T1000 (cell line): ENCODE results near the gene GSTT2B.
"Not testable (repeated sequence)": the region's sequence is repeated elsewhere in the genome, so short reads cannot be mapped to it uniquely, and the experiment has no call there.

Experiments used
- DNase-seq: peaks from one replicate; lab custom pipeline; 2025; ENCODE audit warnings: mixed read lengths; lab: John Stamatoyannopoulos, UW

The GSTT2B gene

DNA sequence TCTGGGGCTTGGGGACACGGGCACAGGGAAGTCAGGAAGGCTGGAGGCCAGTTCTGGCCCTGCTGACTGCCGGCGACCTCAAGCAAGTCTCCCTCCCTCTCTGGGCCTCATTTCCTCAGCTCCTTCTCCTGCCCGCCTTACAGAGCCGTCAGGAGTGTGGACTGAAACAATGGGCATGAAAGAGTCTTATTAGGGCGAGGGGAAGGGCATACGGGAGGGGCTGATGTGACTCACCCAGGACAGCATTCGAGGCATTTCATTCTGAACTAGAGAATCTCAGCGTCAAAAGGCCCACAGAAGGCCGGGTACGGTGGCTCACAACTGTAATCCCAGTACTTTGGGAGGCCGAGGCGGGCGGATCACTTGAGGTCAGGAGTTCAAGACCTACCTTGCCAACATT lies 20.8 kb downstream of the GSTT2B start:
- DNase-seq = not testable (repeated sequence)

DNA sequence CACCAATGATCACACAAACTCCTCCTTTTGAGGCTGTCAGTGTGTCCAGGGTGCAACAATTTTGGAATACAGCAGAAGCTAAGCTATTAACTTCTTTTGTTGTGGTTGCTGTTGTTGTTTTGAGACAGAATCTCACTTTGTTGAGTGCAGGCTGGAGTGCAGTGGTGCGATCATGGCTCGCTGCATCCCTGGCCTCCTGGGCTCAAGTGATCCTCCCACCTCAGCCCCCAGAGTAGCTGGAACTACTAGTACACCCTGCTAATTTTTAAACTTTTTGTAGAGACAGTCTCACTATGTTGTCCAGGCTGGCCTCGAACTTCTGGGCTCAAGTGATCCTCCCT lies 22.0 kb downstream of the GSTT2B start:
- DNase-seq = no peak

DNA sequence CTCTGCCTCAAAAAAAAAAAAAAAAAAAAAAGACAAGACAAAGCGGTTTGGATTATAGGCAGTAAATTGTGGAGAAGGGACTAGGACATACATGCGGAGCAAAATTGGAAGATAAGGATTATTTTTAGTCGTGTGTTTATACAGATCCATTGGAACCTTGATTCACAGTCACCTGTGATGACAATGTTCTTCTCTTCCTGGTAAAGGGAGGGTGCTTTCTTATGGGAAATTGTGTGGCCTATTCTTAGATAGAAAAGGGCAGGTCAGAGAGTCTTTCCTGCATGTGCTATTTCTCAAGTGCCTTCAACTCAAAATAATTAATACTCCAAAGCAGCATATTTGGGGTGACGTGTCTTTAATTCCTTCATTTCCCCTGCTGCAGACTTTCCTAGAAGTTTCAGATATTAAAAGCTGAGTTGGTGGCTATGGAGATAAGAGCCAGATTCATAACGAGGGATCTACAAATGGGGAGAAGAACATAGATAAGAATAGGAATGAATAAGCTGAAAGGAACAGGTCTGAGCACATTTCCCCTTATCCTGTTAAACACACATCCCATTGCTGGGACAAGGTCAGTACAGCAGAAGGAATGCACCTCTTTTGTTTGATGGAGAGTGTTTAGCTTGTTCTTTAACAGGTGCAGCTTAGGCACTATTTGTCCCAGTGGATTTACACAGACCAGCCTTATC lies 22.5 kb downstream of the GSTT2B start:
- no peak for DNase-seq

DNA sequence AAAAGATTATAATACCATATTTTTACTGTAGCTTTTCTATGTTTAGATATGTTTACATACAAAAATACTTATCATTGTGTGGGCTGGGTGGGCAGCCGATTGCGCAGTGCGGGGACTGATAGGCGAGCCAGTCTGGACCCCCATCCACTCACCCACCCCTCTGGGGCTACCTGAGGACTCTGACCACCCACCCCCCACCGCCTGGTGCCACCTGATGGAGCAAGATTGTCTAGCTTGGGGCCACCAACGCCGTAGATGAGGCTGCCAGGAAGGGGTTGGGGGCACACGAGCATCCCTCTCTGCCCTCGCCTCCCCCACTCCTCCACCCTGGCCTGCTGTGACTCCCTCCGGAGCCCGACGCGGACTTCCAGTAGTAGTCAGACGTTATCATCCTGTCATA lies 34.4 kb downstream of the GSTT2B start:
- no peak for DNase-seq

DNA sequence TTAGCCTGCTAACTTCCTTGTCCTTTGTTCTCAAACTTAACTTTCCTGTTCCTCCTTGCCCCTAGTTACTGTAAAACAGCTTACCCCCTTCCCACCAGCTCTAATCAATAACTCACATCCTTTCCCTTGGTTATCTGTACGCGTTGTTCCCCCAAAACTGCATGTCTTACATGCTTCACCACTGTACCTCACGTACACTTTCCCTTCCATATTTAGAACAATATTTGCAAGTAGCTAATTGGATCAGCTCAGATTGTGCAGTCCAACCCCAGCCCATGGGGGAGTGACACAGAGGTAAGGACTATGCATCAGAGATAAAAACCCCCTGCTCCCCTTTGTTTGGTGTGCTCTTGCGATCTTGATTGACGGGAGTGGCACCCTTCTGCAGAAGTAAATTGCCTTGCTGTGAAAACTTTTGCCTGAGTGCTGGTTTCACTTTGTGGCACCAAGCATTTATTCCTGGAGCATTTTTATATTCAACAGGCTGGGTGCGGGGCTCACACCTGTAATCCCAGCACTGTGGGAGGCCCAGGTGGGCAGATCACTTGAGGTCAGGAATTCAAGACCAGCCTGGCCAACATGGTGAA lies 35.9 kb downstream of the GSTT2B start:
- no peak for DNase-seq

DNA sequence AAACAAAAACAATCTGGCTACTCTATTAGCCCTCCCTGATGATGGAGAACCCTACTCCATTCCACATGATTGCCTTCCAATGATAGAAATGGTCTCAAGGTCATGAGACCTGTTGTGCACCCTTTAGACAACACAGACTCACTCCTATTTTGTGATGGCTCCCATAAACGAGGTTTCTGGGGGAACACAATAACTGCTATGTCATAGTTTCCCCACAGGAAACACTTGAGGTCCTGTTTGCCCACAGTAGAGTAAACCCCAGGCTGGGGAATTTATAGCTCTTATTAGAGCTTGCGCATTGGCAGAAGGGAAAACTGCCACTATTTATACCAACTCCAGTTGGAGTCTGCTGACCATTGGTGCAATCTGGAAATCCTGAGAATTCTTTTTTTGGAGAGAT lies 38.1 kb downstream of the GSTT2B start:
- no peak for DNase-seq

DNA sequence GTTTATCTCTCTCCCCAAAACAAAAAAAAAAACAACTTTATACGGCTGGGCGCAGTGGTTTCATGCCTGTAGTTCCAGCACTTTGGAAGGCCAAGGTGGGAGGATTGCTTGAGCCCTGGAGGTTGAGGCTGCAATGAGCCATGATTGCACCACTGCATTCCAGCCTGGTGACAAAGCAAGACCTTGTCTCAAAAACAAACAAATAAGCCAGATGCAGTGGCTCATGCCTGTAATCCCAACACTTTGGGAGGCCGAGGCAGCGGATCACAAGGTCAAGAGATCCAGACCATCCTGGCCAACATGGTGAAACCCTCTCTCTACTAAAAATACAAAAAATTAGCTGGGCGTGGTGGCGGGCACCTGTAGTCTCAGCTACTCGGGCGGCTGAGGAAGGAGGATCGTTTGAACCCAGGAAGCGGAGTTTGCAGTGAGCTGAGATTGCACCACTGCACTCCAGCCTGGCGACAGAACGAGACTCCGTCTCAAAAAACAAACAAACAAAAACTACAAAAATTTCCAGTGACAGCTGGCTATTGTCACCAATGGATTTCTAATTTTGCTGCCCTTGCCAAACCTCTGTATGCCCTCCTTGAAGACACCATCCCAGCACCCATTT lies 39.3 kb downstream of the GSTT2B start:
- not testable (repeated sequence) for DNase-seq

DNA sequence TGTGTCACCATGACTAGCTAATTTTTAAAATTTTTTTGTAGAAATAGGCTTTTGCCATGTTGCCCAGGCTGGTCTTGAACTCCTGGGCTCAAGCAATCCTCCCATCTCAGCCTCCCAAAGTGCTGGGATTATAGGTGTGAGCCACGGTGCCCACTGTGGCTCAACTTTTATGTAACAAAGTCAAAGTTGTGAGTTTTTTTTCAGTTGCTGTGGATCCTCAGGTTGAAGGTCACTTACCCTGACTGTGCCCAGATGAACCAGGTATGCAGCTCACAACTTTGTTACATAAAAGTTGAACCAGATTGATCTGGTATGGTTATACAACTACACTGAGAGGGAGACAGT lies 40.8 kb downstream of the GSTT2B start:
- not testable (repeated sequence) for DNase-seq

DNA sequence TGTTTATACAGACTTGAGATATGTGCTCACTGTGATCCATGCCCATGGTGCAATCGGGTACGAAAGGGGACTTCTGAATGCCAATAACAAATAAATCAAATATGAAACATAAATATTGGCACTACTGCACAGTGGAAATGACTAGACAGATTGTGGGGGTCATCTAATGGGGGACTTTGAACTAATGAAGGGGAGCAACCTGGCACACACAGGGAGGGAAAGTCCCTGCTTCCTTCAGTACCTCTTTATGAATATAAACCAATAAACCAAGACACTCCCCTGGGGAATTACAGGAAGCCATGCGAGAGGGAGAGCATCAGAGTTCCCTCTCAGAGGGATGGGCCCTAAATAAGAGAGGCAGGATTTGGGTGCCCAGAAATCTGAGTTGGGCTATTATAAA lies 45.7 kb downstream of the GSTT2B start:
- DNase-seq = no peak

DNA sequence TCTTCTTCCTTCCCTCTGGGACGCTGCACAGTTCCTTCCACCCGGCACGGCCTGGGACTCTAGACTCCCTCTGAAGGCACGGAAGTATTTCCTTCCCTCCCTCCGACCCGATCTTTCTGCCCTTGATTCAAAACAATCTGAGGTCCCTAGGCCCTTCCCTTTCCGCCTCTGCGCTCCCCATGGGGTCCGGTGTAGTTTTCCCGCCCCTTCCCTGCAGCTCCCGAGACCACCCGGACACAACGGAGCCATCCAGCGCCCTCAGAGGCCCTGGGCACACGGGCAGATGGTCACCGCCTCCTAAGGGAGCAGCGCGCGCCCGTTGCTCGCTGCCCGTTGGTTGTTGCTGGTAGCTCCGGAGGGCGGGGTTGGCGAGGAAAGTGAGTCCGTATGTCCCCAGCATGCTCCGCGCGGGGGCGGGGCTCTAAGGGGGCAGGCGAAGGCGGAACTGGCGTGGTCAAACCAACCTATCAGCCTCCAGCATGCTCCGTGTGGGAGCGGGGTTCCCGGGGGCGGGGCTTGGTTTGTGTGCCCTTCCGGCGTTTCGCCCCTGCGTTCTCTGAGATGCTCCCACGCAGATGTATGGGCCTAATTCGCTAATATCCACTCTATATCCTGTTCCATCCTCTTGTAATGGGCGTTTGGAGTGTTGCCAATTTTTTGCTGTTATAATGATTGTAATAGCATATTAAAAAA lies 47.2 kb downstream of the GSTT2B start:
- peak; percentile 97 for DNase-seq

DNA sequence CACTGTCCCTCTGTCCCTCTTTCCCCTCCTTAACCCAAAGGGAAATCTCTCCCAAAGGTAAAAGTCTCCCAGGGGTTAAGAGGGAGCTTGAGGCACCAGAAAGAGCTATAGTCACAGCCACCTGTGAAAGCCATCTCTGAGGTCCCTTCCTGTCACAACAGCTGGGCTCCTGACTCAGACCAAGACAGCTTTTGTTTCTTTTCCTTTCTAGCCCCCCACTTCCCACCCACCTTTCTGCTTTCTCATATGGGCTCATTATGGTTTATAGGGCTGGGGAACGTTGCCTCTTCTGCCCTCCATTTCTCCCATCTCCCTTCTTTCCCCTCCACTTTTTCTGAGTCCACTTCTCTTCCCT lies 47.7 kb downstream of the GSTT2B start:
- no peak for DNase-seq

DNA sequence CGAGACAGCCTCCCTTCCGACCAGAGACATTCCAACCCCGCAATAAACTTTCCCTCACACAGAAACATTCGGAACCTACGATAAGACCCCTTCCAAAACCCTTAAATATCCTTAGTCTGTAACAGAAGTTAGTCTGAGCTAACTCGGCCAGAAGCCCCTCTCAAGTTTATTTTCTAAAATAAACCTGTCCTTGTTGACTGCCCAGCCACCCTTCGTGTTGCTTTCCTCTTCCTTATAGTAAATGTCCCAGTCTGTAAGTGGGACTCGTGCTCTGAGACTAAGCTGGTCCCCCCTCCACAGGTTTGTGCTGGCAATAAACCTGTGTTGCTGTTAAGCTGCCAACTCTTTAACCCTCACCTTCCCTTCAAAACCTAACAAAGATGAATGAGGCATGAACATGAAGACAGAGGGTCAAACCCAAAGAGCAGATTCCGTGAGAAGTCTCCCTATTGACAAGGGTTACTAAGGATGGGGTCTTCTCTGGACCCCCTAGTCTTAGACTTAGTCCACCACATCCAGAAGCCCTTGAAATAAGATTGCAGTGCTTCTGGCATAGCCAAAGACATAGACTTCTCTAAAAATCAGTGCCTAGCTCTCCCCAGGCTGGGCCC lies 48.6 kb downstream of the GSTT2B start:
- DNase-seq = no peak

DNA sequence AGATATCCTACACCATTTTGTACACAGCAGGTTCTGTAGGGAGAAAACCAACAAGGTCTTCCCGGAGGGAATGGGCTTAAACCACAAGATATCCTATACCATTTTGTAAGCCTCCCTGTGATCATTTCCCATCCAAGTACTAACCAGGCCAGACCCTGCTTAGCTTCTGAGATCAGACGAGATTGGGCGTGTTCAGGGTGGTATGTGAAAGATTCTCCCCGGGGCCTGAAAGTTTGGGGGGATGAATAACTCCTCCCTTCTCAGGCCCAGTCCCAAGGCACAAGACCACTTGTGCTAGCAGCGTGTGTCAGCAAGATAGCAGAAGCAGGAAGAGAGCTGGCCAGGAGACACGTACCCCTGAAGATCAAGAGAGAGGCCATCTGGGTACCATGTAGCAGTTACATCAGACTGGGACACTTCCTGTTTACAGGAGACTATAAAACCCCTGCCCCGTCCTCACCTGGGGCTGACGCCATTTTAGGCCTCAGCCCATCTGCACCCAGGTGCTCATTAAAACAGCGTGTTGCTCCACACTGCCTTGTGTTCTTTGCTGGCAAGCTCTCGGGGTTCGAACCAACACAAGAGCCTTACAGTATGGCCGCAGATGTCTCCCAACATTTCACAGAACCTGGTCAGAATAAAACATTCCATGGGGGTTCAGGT lies 49.5 kb downstream of the GSTT2B start:
- DNase-seq = no peak

DNA sequence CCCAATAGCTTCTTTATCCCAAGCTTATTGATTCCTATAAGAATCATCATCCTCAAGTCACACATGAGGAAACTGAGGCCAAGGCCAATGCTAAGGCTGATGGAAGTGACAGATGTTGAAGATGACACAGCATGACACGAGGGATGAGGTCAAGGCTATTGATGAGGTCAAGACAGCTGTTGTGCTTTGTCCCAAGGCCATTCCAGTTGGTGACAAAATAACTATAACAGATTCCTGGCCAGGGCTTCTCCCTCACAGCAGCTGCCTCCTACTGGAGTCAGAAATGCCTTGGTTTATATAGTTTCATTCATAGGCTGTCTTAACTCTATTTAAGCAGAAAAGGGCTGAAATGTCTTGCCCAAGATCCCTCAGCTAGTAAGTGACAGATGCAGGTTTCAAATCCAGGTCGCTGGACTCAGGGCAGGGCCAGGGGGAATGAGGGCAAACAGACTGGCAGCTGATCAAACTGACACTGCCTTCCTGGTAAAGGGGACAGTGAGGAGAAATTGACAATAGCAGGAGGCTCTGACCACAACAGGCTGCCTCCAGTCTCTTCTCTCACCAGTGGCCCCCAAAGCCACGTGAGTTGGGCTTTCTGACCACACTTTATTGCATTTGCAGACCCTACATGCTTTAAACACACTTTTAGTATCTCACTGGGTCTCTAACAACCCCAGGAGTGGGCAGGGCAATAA lies 50.4 kb downstream of the GSTT2B start:
- DNase-seq = no peak

DNA sequence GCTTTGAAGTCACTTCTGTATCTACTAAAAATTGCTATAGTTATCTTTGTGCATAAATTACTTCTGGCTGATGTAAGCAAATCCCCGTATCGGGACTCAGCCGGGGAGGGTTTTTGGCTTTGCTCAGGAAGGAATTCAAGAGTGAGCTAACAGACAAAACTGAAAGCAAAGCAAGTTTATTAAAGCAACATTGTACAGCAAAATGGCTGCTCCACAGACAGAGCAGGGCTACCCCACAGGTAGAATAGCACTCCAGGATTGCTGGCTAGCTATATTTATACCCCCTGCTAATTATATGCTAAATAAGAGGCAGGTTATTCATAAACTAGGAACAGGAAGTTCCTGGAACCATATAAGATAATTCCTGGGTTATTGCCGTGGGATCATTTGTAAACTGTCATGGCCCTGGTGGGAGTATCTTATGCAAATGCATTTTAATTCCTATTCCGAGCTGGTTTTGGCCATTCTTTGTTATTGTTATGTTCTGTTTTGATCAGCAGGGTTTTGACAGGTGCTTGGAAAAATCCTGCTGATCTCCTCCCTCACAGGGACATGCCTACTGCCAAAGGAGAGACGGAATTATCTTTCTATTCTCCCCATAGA lies 51.6 kb downstream of the GSTT2B start:
- DNase-seq = no peak

DNA sequence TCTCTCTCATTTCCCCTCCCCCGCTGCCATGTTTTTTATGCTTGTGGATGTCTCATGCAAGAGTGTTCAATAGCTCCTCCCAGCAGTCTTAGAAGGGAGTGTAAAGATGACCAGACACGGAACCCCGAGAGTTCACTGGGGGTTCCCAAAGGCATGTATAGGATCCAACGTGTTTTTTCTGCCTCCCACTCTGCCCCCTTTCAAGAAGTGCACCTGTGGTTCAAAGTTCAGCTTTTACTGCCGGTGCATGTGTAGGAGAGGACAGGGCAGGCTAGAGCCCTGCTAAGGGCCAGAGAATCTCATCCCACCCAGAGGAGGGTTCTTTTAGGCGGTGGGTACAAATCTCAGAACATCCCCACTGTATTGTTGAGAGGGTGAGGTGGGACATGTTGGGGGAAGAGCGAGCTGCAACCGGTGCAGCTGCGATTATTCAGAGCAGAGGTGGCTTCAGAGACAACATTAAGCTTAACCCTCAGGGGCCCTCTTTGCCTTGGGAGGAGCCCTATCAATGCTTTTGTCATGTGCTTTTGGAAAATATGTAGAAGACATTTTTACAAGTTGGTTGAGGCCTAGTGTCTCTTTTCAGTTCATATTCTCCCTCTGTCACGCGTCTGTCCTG lies 52.3 kb downstream of the GSTT2B start:
- DNase-seq = no peak

DNA sequence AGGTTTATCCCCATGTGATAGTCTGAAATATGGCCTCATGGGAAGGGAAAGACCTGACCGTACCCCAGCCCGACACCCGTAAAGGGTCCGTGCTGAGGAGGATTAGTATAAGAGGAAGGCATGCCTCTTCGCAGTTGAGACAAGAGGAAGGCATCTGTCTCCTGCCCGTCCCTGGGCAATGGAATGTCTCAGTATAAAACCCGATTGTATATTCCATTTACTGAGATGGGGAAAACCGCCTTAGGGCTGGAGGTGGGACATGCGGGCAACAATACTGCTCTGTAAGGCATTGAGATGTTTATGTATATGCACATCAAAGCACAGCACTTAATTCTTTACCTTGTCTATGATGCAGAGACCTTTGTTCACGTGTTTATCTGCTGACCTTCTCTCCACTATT lies 53.6 kb downstream of the GSTT2B start:
- not testable (repeated sequence) for DNase-seq
